ENCODE results near the gene RAD21L1.
A peak's percentile ranks its signal among the peaks of the same experiment; 100 is the strongest.
"Not testable (repeated sequence)": the region's sequence is repeated elsewhere in the genome, so short reads cannot be mapped to it uniquely, and the experiment has no call there.

The RAD21L1 gene

DNA sequence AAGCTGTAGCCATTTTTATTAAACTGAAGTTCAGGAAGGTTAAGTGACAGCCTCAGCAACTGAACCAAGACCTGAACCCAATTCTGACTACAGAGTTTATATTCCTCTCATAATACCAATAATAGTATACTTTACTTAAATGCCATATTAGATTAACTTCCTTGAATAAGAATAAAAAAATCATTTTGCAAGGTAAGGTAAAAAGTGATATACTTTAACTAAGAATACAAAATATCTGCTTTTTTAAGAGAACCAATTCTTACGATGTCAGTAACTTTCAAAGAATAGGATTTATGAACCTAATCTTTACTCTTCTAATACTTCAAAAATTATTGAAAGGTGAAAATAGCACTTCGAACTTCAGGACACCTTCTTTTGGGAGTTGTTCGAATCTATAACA, 3.7 kb downstream of the RAD21L1 start:
- DNase-seq (ENCODE audit: low read depth): no peak

DNA sequence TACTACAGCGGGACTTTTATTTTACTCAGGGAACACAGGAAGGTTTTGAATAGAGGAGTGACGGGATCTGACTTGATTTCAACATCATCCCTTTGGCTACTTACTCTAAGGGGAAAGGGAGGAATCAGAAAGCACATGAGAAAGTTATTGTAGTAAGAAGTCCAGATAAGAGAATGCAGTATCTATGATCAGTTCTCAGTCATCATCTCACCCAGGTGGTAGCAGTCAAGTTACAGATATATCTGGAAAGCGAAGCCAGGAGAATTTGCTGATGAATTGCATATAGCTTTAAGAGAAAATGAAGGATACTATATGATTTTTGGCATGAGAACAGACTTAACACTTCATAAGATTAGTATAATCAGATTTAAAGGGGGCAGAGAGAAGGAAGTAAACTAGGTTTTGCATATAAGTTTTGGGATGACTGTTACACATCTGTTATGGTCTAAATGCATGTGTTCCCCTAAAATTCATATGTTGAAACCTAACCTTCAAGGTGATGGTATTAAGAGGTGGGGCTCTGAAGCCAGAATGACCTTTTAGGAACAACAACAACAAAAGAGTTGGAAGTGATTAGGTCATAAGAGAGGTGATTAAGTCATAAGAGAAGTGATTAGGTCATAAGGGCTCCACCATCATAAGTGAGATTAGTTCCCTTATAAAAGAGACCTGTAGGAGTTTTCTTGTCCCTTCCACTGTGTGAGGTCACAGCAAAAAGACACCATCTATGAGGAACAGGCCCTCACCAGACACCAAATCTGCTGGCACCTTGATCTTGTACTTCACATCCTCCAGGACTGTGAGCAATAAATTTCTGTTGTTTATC, 6.7 kb downstream of the RAD21L1 start:
- no peak for DNase-seq (ENCODE audit: low read depth)

GRCh38 chr20:1240549-1240948, 14.7 kb downstream of the RAD21L1 start:
- no peak for DNase-seq (ENCODE audit: low read depth)

DNA sequence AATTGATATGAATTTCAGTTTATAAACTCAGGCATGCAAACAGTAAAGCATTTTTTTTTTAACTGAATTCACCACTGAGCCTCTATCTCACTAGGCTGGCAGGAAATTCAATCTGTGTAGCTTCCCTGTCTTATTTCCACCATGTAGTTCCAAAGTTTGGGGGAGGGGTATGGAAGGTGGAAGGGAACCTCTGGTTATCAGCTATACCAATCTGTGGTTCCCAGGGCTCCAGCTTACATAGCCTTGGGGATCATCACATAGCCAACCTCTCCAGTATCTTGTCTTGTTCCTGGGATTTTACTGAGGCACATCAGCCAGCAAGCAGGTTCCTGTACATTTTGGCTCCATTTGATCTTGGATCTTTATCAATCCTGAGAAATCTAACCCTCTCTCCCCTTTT, 15.6 kb downstream of the RAD21L1 start:
- DNase-seq (ENCODE audit: low read depth): no peak

- DNase-seq (ENCODE audit: low read depth): no peak
Observed at GRCh38 chr20:1242099-1242498, 16.3 kb downstream of the RAD21L1 start.

GRCh38 chr20:1242530-1242929, 16.7 kb downstream of the RAD21L1 start:
- peak; percentile 93 for DNase-seq (ENCODE audit: low read depth)

DNA sequence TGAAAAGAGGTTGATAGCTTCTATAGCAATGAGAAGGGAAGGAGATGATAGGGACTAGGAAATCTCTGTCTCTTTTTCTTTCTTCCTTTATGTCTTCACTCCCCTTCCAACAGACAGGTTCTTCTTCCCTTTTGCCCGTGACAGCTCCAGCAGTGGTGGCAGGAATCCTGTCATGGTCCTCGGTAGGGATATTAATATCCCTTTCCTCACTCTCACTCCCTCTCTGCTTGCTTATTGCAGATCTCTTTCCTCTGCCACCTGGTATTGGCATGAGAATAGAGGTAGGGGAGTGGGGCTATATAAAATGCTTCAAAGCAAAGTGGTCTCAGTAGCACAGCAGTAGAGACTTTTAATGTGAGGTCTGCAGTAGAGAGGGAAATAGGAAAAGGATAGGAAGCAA, 19.7 kb downstream of the RAD21L1 start:
- no peak for DNase-seq (ENCODE audit: low read depth)

GRCh38 chr20:1247689-1248088, 21.8 kb downstream of the RAD21L1 start:
- DNase-seq (ENCODE audit: low read depth): no peak

GRCh38 chr20:1250282-1250681, 24.4 kb downstream of the RAD21L1 start:
- DNase-seq (ENCODE audit: low read depth): not testable (repeated sequence)

DNA sequence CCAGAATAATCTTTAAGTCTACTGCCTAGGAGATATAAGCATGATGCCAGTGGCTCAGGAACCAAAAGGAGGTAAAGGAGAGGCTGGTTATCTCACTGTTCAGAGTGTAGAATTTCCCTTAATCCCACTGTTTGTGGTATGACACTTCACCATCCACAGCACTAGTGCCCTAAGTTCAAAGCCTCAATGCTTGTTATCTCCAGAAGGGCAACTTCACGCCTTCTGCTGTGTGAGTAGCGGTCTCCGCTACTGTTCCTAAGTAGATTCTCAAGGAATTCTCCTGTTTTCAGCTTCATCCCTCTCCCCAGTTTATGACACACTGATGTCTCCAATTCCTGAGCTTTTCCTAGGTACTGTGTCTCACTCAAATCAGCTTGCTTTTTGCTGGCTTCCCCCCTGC, 26.6 kb downstream of the RAD21L1 start:
- DNase-seq (ENCODE audit: low read depth): no peak

GRCh38 chr20:1254254-1254653, 28.4 kb downstream of the RAD21L1 start:
- no peak for DNase-seq (ENCODE audit: low read depth)

DNA sequence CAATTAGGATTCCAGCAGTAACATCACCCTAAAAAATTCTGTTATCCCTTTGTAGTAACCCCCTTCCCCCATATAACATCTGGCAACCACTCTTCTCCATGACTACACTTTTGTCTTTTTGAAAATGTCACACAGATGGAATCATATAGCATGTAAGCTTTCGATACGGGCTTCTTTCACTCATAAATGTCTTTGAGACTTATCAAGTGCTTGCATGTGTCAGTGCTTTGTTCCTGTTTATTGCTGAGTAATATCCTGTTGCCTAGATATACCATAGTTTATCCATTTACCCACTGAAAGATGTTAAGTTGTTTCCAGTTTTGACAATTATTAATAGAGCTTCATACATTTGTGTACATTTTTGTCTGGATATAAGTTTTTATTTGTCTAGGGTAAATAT, 29.8 kb downstream of the RAD21L1 start:
- DNase-seq (ENCODE audit: low read depth): no peak

DNA sequence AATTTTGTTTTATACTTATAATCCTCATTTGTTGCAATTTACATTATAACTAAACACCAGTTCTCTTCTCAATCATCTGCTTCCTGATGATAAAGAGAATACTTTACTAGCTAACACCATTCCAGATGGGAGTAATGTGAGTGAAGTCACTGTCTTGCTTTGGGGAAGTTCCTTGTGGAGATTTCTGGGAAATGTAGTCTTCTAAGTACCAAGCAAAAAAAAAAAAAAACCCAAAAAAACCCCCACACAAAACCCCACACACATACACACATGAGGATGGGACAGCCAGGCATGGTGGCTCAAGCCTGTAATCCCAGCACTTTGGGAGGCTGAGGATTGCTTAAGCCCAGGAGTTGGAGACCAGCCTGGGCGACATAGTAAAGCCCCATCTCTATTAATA, 38.0 kb downstream of the RAD21L1 start:
- DNase-seq (ENCODE audit: low read depth): peak; percentile 28

DNA sequence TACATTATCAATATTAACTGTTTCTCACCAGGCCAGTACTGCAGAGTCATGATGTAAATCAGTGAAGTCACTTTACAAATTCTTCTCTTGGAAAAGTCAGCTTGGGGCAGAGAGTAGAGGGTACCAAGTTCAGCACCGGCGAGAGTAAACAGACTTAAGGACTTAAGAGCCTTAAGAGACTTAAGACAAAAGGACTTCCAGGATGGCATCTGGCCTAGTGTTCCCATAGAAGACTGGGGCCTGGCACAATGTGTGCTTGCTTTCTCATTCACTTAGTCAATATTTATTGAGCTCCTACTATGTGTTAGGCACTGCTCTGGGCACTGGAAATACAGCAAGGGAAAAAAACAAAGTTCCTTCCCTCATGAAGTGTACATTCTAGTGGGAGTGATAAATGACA, 38.9 kb downstream of the RAD21L1 start:
- no peak for DNase-seq (ENCODE audit: low read depth)

GRCh38 chr20:1265226-1265915, 39.5 kb downstream of the RAD21L1 start:
- DNase-seq (ENCODE audit: low read depth): peak; percentile 74

DNA sequence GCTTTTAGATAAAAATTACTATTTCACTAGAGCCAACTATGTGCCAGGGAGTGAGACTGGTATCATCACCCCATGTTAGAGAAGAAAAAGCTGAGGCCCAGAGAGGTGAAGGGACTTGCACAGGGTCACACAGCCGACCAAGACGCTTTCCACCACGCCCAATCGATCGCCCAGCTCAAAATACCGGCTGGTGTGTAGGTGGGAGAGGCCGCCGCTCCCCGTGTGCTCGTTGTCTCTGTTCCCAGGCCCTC, 40.0 kb downstream of the RAD21L1 start:
- DNase-seq (ENCODE audit: low read depth): no peak

GRCh38 chr20:1266167-1266973, 40.5 kb downstream of the RAD21L1 start, which contains the start of gene SNPH:
SNPH (plus strand) TSS chr20:1266294; CDS start chr20:1296240, 29,946 bp downstream.
- DNase-seq (ENCODE audit: low read depth): peak; percentile 73

DNA sequence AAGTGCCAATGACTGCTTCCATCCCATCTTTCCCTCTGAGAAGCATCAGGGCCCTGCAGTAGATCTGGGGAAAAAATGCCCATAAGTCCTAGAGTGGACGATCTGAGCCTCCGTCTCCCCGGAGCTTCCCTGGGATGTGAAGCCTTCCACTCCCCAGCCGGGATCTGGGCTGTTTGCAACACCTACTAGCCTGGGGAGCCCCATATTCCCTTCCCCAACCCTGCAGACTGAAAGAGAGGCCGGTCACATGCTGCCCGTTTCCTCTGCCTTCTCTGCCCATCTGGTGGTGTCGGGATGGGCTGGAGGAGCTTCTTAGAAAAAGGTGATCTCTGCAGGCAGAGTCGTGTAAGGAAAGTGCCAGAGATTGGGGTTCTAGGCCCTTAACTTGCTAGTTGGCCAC, 41.3 kb downstream of the RAD21L1 start:
- DNase-seq (ENCODE audit: low read depth): no peak

DNA sequence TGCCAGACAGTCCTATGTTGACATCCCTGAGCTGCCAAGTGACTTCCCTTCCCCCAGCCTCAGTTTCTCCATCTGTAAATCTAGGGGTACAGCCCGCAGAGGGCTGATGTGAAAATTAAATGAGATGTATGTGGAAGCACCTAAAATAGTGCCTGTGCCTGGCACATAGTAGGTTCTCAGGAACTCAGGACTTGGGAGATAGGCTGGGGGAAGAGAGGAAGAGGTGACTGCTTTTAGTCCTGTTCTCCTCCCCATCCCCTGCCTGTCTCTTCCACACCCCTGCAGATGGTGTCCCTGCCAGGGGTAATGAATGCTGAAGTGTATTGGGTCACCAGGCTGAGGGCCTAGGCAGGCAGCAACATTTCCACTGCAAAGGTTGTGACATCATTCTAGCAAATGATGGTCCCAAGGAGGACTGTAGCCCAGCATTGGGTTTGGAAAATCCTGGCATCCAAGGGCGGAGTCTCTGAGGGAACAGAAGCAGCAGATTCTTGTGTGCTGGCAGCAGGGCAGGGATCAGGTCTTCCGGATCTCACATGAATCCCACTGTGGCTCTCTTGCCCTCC, 42.0 kb downstream of the RAD21L1 start:
- no peak for DNase-seq (ENCODE audit: low read depth)

DNA sequence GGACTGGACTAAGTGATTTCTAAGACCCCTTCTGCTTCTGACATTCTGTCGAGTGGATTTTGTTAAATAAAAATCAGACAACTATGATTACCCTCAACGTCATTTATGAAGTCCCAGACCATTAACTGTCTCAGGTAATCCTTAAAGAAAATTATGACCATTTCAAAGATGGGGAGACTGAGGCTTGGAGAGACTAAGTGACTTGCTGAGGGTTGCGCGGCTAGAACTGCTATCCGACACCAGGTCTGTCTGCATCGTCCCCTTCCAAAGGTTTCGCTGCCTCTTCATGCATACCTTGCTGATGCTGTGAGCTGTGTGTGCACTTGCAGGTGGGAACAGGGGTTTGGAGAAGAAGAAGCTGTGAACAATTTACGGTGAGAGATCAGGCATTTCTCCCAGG, 43.4 kb downstream of the RAD21L1 start:
- DNase-seq (ENCODE audit: low read depth): no peak

- DNase-seq (ENCODE audit: low read depth): no peak
Observed at GRCh38 chr20:1269850-1270249, 44.0 kb downstream of the RAD21L1 start.

DNA sequence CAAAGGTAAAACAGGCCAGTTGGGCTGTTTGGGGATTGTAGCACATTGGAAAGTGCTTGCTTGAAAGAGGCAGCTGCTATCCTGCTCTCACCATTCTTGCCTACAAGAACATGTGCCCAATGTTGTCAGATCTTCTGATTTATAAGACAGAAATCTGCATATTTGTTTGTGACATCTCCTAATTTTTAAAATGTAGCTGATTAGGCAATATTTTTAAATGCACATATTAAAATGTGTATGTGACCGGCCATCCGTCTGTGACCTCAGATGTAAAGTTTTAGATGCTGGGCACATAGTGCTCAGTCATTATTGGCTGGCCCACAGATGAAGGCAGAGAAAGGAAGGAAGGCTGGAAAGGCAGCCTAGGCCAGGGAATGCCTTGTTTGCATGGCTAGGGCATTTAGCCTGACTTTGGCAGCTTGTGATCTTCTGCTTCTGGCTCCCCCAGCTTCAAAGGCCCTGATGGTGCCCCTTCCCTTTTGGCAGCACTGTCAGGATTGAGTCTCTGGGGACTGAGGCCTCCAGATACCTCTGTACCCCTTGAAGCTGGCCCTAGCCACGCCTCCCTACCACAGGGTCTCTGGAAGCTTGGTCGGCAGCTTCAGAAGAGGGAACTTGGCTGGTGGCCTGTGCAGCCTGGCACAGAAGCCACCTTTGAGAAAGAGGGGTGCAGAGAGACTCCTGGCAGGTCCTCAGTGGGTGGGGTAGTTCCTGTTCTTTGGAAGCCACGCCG, 46.7 kb downstream of the RAD21L1 start:
- no peak for DNase-seq (ENCODE audit: low read depth)
